T-helper 2 cell (primary cell): ENCODE data around the gene WNT9A.

Experiments used
- DNase-seq, 5 experiments: peaks; one replicate each; pipeline versions ENCODE4 v3.0.0 to v3.0.0-alpha.2; 2012 to 2022

Gene WNT9A

DNA sequence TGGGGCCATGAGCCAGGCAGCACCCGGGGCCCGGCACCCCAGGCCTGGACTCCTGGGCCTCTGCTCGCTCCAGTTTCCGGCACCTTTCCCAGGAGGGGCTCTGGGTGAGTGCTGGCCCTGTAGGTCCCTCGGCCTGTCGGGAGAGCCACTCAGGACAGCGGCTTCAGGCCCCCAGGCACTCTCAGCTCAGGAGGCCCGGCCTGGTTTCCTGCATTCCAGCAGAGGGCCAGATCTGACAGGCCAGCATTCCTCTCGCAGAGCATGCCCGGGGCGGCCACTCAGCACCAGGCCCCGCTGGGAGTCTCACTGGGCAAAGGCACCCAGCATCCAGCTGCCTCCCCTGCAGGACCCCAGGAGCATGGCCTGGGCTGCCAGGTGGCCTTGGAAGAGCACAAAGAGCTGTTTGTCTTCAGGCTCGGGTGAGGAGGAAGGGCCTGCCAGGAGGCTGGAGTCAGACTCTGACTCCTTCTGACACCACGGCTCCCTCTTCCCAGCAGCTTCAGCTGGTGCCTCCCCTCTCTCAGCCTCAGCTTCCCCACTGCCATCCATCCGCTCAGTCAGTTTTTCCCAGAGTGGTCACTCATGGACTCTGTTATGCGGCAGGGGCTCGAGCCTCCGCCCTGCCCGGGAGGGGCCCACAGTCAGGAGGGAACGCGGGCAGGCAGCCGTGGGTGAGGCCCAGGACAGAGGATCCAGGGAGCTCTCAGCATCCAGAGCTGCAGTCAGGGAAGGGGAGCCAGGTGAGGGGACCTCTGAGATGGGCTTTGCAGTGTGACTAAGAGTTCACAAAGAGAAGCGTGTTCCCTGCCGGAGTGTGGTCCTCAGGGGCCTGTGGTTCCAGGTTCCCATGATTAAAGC is 51.7 kb downstream of the WNT9A start:
- DNase-seq: peak in 1 of 5 experiments; percentile 0

DNA sequence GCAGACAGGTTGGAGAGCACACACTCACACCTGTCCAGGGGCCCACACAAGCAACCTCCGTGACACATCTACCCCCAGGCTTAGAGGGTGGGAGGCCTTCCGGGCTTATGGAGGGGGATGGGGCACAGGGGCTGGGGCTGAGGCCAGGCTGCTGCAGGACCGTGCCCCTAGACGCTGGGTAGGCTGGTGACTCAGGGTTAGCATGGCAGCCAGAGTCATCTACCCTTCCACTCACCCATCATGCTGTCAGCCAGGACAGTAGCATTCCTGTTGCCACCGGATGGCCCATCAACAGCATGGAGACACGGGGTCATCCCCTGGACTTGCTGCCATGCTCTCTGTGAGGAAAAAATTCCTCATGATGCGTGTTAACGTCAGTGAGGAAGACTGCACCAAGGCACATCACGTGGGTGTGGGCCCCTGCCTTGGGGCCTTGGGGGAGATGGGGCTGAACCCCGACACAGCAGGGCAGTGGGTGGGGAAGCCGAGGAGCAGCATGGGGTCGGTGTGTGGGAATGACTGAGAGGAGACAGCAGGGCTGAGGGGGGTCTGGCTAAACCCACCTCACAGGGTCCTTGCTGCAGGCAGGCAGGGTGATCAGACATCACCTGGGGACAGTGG is 52.8 kb downstream of the WNT9A start:
- DNase-seq: peak in 1 of 5 experiments; percentile 2

DNA sequence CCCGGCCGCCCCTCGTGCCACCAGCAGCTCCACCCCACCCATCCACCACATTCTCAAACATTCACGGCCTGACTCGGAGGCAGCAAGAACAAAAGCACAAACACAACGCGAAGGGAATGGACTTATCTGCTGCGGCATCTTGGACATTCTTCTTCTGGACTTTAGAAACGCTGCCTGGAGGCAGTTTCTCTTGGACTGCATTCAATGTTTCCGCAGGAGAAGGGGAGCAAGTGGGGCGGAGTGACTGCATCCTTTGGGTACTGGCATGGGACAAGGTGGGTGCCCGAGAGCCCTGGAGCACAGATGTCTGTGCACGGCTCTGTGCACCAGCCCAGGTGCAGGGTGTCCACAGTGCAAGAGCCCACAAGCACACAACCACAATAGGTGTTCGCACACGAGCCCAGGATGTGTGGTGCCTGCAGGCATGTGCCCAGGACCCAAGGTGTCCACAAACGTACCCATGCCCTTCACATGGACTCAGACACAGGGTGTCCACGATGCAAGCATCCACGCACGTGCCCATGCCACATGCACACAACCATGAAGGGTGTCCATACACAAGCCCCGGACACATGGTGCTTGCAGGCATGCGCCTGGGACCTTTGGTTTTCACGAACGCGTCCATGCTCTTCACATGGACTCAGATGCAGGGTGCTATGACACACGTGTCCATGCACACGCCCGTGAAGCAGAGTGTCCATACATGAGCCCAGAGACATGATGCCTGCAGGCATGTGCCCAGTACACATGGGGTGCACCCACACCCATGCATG is 53.6 kb downstream of the WNT9A start:
- no peak for DNase-seq

DNA sequence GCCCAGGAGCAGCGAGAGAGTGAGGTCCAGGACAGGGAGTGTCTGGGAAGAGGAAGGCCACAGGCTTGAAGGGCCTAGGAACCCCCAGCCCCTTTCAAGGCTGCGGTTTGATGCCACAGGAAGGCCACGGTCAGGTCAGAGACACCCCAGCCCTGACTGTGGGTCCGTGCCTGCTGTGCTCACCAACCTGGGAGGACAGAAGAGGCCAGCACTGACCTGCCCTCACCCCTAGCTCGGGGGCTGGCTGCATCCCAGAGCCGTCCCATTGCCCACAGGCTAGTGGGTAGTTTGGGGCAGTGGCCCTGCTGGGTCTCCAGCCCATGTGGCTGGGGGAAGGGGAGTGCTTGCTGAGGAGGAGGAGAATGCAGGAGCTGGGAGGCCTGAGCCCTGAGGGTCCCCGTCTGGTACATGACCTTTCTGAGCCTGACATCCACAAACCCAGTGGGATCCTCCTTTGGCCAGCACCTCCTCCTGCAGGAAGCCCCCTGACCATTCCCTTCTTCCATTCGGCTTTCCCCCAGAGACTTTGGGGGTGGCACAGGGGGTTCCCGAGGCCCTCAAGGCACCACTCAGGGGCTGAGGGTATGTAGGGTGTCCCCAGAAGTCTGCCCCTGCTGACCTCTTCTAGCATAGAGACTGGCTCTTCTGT is 54.3 kb downstream of the WNT9A start:
- peak in 1 of 5 experiments; percentile 1 for DNase-seq

DNA sequence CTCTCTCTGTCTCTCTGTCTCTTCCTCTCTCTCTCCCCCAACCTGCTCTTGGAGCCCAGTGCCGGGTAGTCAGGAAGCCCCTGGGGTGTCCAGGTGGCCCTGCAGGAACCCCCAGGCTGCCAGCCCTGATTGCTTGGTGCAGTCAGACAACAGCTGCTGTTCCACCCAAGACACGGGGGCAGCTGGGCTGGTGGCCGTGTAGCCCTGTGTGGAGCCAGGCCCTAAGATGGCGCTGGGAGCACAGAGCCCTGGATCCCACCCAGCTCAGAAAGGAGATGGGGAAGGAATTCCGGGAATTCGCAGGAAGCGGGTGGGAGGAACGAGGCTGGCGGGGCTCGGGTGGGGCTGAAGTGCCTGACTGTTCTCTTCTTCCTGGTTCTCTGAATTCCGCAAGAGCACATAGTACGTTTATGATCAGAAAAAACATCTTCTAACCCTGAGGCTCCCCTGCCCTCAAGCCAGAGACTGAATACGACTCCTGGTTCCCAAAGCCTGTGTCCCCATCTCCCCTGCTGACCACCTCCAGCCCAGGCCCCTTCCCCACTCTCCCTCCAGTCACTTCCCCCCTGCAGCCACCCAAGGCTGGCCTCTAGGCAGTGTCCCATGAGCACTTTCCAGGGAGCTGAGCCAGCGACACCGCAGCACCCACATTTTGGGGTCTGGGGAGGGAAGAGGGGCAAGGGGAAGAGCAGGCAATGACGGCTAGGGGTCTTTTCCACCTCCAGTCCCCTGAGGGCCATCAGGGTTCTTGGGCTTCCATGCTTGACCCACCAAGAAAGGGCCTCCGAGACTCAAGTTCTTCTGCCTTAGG is 55.0 kb downstream of the WNT9A start:
- DNase-seq: peak in 1 of 5 experiments; percentile 2

DNA sequence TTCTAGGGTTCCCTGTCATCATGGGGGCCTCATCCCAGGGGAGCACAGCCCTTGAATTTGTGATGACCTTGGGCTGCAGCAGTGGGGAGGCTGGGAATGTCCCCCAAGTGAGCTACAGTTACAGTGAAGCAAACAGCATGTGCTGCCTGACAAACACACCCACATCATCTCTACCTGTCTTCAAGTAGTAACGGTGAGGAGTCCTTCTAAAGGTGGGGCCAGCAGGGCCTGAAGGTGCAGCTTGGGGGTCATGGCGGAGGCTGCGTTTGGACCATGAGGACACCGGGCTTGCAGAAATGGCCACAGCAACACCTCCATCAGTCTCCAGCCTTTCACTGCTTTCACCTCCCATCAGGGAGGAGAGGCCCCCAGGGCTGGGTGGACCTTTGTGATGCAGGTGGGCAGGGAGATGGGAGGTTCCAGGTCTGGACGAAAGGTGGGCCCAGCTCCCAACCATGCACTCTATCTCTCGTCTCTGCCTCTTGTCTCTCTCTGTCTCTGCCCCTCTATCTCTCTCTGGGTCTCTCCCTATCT is 55.7 kb downstream of the WNT9A start:
- no peak for DNase-seq

DNA sequence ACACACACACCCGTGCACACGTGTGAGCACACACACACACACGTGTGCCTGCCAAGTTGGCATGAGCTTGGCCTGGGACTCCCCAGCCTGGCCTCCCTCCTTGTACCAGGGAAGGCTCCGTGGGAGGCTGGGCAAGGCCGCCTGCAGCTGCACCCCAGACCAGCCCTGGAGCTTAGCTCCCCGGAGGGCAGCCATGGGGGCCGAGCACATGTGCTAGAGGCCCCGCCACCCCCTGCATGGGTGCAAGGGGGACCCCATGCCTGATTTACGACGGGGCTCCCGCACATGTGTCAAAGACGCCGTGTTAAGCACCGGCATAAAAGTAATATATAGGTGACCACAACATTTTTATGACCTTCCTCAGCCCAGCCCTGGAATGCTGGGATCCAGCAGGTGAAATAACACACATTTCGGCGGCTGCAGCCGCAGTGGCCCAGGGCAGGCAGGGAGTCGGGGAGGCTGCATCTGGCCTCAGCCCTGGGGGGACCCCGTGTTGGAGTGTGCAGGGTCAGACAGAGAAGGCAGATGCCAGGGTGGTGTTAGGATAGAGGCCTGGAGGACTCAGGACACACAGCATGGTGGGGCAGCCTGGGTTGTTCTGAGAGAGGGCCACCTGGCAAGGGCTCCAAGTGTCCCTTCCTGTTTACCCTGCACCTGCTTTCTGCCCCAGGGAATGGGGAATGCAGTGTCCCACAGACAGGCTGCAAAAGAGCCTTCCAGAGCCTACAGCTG is 56.3 kb downstream of the WNT9A start:
- DNase-seq: no peak

DNA sequence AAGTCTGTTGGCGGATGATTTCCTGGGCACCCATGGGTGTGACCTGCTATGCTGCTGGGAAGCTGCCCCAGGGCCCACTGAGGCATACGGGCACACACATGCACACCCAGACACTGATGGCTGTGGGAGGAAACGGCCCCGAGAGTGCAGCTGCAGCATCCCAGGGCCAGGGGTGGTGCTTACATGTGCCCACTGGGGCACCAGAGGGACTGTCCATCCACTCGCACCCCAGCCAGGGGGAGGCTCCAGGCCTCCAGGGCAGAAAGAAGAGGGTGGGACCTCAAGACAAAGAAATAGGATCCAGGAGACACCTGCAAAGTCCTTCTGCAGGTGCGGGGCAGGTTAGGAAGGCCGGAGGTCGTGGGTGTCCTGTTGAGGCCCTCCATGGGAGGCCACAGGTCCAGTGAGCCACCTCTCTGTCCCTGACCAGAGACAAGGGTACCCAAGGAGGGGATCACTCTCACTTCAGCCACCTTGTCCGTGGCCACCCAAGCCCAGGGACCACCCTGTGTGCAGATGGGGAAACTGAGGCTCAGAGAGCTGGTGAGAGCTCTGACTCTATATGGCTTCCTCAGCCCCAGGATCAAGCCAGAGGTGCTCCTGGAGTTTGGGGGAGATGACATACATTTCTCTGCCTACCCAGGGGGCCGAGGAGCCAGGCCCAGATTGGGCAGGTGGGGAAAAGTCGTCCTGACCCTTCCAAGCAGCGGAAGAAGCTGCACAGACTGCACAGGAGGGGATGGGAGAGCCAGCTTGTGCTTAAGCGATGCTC is 57.1 kb downstream of the WNT9A start:
- no peak for DNase-seq

DNA sequence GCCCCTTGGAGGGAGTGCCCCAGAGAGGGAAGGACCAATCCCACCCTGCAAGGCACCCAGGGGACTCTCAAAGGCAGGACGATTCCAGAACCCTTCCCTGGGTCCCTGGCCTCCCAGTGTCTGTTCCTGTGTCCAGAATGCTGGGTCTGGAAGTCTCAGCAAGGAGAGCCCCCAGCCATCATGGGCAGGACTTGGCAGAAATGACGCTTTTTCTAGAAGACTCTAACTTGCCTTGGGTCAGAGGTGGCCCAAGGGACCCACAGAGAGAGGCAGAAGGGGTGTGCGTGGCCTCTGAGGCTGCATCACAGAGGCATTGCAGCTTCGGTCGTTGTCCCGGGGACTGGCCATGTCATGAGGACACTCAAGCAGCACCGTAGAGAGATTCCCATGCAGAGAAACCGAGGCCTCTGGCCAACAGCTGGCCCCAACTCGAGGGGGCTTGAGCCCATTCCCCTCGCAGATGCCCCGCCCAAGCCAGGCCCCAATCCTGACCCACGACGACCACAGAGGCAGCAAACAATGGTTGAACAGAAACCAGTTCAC is 57.8 kb downstream of the WNT9A start:
- DNase-seq: no peak

DNA sequence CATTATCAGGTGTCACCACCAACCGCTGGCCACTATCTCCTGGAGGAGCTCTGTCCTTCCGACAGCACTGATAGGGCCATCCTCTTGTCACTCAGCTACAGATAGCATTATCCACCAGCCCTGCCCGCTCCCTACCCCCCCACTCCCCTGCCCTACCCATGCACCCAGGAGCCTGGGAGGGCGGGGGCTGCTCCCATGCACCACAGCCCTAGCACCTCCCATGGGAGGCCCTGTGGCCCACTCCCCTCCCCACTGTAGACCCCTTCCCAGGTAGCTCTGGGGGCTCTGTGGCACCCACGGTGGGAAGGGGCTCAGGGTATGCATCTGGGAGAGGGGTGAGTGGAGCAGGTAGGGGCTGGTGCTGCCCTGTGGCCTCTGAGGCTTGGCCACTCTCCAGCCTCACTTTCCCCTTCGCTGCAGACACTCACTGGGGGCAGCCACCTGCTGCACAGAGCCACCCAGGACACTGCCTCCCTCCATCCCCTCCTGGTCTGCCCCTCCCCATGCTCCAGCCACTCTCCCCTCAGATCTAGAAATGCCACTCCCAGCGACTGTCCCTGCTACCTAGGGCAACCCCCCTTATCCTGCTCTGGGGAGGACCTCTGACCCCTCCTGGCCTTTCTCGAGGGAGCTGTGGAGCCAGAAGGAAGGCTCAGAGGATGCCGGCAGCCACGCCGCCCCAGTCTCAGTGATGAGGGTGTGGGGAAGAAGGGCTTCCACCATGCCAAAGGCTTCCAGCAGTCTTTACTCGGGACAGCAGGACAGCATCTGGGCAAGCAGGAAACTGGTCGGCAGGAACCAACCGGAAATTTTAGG is 58.5 kb downstream of the WNT9A start:
- DNase-seq: no peak

DNA sequence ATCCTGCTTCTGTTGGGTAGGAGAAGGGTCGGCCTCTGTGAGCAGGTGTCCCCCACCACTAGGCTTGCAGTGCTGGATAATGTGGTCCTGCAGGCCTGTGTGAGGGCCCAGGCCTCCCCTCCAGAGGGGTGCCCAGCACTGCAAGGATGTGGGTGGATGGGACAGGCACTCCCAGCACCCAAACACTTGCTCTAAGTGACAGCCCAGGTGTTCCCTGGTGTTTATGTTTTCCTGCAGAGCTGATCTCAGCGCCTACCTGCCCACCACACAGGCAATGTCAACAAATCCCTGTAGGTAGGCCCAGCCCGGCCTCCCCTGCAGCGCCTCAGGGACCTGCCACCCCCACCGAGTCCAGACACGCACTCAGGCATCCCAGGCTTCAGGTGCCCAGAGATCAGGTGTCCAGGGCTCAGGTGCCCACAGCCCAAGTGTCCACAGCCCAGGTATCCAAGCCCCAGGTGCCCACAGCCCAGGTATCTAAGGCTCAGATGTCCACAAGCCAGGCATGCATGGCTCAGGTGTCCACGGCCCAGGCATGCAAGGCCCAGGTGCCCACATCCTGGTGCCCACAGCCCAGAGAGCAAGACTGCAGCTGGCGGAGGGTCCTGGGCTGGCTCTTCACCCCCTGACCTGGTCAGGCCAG is 59.2 kb downstream of the WNT9A start:
- no peak for DNase-seq

DNA sequence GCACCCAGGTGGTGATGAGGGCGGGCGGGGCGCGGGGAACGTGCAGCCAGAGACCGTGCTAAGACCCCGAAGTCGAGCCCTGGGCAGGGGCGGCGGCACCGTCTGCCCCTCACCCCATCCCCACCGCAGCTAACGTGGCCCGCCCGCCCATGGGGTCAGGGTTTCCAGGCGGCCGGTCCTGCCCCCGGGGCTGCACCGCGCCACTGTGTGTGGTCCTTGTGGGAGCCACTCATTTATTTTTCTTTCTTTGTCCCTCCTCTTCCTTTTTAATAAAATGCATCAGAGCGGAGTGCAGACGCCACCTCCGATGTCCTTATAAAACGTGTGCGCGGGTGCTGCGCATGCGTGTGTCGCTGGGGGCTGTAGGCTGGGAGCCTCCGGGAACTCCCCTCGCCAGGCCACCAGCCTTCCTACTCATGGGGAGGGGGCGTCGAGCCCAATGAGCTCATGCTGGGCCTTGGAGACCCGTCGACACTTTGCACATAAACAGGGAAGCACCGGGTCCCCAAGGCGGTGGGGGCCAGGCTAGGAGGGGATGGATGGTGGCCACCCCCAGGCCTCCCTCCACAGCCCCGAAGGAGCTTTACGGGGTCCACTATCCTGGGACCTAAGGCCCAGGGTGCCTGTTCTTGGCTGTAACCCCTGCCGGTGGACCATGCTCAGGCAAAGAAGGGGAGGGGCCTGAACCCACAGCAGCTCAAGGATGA is 59.9 kb downstream of the WNT9A start:
- DNase-seq: peak in 2 of 5 experiments; percentile 8 to 49

DNA sequence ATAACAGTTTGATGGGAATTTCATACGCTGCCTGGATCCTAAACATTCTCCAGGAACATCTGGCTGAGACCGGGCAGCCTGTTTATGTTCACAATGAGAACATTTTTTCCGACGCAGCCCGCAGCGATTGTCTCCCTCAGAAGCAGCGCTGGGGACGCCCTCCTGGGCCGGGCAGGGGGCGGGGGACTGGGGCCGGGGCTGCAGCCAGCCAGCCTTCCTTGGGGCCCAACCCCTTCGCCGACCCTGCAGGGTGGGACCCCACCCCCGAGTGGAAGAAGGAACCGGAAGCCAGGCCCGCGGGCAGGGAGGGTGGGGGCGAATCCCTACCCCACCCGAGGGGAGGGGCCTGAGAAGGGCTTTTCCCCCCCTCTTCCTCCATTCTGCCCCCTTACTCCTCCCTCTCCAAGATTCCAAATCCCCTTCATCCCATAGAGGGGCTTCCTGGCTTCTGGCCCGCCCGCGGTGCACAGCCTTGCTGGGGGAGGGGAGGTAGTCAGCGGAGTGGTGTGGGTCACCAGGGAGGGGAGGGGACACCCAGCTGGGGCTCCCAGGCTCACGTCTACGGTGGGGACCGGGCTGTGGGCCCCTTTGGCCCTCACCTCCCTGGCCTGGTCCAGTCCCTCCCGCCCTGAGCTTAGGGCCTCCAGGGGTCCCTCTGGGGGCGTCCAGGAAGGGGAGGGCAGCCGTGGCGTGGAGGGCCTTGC is 60.6 kb downstream of the WNT9A start:
- DNase-seq: peak in 2 of 5 experiments; percentile 10 to 23

DNA sequence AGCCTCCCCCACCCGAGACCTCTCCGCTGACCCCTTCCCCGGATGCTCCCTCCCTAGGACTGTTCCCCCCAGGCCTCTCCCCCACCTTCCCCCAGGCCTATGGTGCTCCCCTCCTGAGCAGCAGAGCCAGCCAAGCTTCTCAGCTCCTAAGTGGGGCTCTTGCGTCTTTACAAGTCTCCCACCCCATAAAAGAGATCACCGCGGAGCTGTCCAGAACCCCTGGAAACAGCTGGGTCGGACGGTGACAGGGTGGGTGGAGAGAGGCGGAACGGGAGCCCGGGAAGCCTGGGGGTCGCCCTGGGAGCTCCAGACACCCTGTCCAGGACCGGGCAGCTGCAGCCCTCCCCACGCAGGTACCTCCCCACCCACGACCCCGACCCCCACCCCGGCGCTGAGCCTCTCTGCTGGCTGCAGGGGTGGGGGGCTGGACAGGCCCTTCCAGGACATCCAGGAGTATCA is 61.2 kb downstream of the WNT9A start:
- no peak for DNase-seq

DNA sequence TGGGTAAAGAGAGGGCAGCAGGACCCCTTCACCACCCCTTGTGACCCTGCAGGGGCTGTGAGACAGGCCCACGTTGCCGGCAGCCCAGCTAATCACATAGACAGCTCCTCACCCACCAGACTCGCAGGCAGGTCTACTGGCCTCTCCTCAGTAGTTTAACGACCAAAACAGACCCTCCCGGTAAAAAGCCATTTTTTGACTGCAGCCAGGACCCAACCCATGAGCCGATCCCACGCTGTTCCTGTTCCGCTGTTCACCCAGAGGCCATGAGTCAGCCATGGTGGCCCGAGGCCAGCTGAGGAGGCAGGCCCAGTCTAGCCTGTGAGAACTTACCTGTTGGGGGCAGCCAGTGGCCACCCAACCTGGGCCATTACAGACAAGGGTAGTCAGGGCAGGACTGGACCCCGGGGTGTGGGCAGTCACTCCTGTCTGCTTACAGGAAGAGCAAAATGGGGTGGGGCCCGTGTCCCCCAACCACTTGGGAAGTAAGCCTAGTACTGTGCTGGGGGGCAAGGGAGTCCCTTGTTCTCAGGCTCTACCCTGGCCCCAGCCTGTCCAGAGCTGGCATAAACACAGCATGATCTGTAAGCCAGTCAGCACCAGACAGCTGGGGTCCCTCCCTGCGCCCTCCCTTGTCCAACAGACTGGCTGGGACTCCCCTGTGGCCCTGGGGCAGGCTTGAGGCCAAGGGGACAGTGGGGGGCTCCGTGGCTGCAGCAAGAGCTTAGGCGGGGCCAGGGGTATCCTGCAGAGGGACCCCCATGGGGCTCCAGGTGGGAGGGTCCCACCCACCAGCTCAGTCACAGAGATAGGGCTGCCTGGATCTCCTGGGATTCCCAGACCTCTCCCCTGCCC is 61.9 kb downstream of the WNT9A start:
- peak in 1 of 5 experiments; percentile 8 for DNase-seq

DNA sequence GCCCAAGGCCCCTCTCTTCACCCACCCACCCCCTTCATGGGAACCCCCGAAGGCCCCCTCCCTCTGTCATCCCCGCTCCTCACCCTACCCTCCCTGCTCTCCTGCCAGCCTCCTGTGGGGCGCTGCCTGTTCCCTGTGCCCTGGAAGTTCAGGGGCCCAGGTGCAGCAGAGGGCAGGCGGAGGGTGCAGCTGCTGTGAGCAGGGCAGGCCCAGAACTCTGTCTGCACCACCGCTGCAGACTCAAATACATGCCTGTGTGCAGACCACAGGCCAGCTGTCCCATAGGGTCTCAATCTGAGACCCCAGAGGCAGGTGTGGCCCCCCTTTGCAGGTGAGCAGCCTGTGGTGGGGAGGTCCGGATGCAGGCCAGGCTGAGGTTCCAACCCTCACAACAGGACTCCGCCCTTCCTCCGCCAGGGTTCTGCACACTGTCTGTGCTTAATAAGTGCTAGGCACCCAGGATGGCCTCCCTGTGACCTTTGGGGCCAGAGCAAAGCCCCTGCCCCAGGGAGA is 62.5 kb downstream of the WNT9A start:
- DNase-seq: peak in 2 of 5 experiments; percentile 8 to 64
